Frontal cortex (tissue), 4 donors: ENCODE data around the gene MID1. TPM values are rescaled to one million over a fixed set of nuclear protein-coding genes. Genes with fewer than 3 reads are reported as not detected.
"Not testable (repeated sequence)": the region's sequence is repeated elsewhere in the genome, so short reads cannot be mapped to it uniquely, and the experiment has no call there.

ENCODE experiments used
- DNase-seq, 2 donors: peaks; one replicate each; pipeline ENCODE4 v3.0.0; 2012; ENCODE audit warnings: low spot score in 2 of 2
- FAIRE-seq: peaks from 2 replicates; lab custom pipeline; 2012; peaks lifted over from hg19 to GRCh38; lab: Jason Lieb, UNC
- total RNA-seq: library from RNA; depleted of rRNA; stranded (reverse); fragments of >200 nt; gene quantifications from one replicate; pipeline ENCODE4 v1.2.3, GENCODE V29; 2014
- donor health status: control.
- donor health status: control.
- donor health status: control.

Gene MID1
- total RNA-seq, 1 donor from 2014 or later, result 7.7 TPM

- DNase-seq, result no peak
- FAIRE-seq, result no peak
These were observed 1.4 kb downstream of the MID1 start for GRCh38 chrX:10618961-10619360.

DNA sequence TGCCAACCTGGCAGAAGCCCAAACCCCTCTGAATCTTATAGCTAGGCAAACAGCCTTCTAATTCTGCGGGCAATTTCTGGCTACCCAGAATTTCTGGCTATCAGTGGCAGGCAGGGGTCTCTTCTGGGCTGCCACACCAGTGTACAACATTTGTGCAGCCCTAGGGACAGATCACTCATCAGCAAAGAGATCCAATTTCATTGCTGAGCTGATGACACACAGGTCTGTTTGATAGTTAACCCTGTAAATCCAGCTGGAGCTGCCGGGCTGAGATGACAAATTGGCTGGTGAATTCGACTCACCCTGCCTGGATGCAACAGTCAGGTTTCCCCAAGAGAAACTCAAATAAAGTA, 2.4 kb downstream of the MID1 start:
- FAIRE-seq, result no peak
- no peak for DNase-seq

- no peak for DNase-seq
- no peak for FAIRE-seq
These were observed 3.0 kb downstream of the MID1 start for GRCh38 chrX:10617186-10617998.

GRCh38 chrX:10615931-10616774, 4.2 kb downstream of the MID1 start:
- peak; percentile 10 for FAIRE-seq
- DNase-seq, result peak; percentile 22 to 34

DNA sequence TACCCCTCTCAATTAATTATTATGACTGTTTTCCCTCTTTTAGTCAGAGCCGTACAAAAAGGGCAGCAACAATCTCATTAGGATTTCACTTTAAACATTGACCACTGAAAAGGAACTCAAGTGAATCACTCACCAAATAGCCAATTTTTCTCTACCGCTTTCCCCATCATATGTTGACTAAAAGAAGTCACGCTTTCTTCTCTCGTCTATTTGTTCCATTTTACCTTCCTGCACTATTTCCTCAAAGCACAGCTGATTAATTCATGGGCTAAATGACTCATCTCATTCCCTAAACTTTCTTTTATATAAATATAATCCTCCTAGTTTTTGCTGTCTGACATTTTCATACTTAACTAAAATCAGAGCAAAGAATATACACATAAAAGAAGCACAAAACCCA, 8.2 kb downstream of the MID1 start:
- DNase-seq, result no peak
- FAIRE-seq, result no peak

- DNase-seq (no peak), FAIRE-seq (no peak)
These were observed 8.8 kb downstream of the MID1 start for GRCh38 chrX:10611441-10612090.

DNA sequence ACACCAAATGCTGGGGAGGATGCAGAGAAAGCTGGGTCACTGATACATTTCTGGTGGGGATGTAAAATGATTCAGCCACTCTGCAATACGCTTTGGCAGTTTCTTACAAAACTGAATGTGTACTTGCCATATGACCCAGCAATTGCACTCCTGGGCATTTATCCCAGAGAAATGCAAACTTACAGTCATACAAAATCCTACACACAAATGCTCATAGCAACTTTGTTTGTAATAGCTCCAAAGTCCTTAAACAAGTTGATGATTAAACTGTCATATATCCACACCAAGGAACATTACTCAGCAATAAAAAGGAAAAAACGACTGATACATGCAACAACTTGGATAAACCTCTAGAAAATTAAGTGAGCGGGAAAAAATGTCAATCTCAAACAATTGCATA, 12.3 kb downstream of the MID1 start:
- FAIRE-seq, result no peak

DNA sequence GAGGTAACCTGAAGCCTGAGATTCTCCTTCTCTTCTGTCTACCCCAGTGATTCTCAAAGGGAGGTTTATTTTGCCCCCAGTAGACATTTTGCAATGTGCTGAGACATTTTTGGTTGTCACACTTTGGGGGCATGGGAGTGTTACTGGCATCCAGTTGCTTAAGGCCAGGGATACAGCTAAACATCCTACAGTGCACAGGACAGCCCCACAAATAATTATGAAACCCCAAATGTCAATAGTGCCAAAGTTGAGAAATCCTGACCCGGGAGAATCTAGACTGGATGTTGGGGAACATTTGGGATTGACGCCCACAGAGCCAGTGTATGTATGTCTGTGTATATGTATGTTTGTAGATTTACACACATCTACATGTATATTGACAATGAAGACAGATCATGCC, 13.2 kb downstream of the MID1 start:
- FAIRE-seq, result no peak
- no peak for DNase-seq

More for the DNA sequence above, 12.3 kb downstream of the MID1 start:
- DNase-seq, result no peak

GRCh38 chrX:10603612-10604011, 16.8 kb downstream of the MID1 start:
- FAIRE-seq (no peak), DNase-seq (no peak)

DNA sequence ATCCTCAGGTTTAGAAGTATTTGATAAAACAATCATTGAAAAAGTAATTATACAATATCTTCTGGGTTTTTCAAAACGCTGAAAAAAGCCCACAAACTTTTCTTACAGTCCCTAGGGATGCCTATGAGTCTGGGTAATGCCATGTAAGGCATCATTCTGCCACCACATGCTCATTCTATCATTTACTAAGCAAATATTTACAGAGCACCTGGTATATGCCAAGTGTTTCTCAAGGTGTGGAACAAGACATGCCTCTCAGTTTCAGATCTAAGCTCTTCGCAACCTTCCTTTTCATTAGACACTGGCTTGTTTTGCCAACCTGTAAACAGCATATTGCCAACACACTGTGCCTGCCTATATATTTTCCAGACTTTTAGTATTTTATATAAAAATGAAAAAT, 17.7 kb downstream of the MID1 start:
- FAIRE-seq, result no peak

GRCh38 chrX:10600479-10600878, 19.9 kb downstream of the MID1 start:
- DNase-seq, result no peak
- FAIRE-seq, result no peak

More for the DNA sequence above, 17.7 kb downstream of the MID1 start:
- no peak for DNase-seq

- FAIRE-seq, result no peak
These were observed 21.8 kb downstream of the MID1 start for GRCh38 chrX:10598540-10598939.

GRCh38 chrX:10597871-10598270, 22.5 kb downstream of the MID1 start:
- FAIRE-seq, result no peak
- DNase-seq, result no peak

More at GRCh38 chrX:10598540-10598939, 21.8 kb downstream of the MID1 start:
- no peak for DNase-seq

- DNase-seq (no peak), FAIRE-seq (no peak)
These were observed 28.7 kb downstream of the MID1 start for GRCh38 chrX:10591363-10592335.

DNA sequence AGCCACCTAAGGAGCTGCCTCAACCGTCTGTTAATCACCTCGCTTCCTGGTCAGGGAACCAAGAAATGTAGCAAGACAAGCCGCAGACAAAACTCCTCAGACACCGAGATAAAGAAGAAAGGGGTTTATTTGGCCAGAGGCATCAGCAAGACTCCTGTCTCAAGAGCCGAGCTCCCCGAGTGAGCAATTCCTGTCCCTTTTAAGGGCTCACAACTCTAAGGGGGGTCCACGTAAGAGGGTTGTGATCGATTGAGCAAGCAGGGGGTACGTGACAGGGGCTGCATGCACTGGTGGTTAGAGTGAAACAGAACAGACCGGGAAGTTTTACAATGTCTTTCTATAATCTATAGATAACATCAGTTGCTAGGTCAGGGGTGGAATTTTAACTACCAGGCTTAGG, 30.6 kb downstream of the MID1 start:
- DNase-seq, FAIRE-seq: not testable (repeated sequence)

GRCh38 chrX:10589098-10589497, 31.3 kb downstream of the MID1 start:
- DNase-seq (no peak), FAIRE-seq (no peak)

DNA sequence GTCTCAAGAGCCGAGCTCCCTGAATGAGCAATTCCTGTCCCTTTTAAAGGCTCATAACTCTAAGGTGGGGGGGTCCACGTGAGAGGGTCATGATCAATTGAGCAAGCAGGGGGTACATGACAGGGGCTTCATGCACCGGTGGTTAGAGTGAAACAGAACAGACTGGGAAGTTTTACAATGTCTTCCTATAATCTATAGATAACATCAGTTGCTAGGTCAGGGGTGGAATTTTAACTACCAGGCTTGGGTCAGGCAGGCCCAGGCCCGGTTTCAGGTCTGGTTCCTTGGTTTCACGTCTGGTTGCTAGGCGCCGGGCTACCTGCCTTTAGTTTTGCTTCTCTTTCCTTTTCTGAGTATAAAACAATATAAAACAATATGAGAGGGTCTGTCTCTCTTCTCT, 35.5 kb downstream of the MID1 start:
- FAIRE-seq, result not testable (repeated sequence)

GRCh38 chrX:10582945-10583344, 37.4 kb downstream of the MID1 start:
- FAIRE-seq (no peak), DNase-seq (no peak)

More for the DNA sequence above, 35.5 kb downstream of the MID1 start:
- not testable (repeated sequence) for DNase-seq

- FAIRE-seq, result no peak
These were observed 38.1 kb downstream of the MID1 start for GRCh38 chrX:10582215-10582733.

More at GRCh38 chrX:10582215-10582733, 38.1 kb downstream of the MID1 start:
- DNase-seq, result no peak
